ENCODE data around the gene TMPRSS2. TPM values are rescaled to one million over a fixed set of nuclear protein-coding genes. Genes with fewer than 3 reads are reported as not detected.

Gene TMPRSS2
- total and polyA plus RNA-seq, 2 donors (not counting 3 experiments of a cell fraction or from before 2014, with no cell fraction given), result not detected

DNA sequence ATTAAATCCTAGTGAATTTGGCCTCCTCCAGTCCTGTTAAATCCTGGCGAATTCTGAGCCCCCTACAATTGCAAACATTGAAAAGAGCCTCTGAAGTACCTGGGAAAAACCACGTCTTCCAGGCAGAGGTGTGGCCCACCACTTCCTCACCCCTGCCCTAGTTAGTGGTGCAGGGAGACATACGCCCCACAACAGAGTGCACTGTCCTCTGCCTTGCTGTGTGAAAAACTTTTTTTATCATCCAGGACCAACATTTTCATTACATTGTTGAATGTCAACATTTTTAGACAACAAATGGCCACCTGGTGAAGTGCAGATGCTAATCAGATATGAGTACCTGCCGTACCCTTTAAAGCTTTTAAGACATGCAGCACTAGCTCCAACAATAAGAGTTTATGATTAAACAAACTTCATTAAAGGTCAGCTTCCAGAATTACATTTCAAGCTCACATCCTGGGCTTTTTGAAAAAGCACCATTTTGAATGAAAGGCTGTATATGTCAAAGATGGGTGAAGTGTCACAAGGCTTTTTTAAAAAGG, 13.6 kb upstream of the TMPRSS2 start:
- intact Hi-C loops (cut with micrococcal nuclease) (no loop called here), dilution Hi-C loops (cut with MboI; ENCODE audit: extremely low pct_ligation_motif_present, low sequenced_read_pairs) (no loop called here)
- no peak overlapping the region for H3K4me3 ChIP-seq (replicated peaks in 1 of 3; ENCODE audit: insufficient read depth in 1 of 3, low read depth in 1 of 3, low read length in 3 of 3)
- no peaks in the 10 kb centered on the region for H3K4me1 ChIP-seq (ENCODE audit: control insufficient read depth, extremely low read depth, insufficient read depth, low read length)
- H4K20me1 ChIP-seq (replicated peaks; ENCODE audit: control insufficient read depth, extremely low read depth, insufficient read depth, low read length), result no peaks in the 10 kb centered on the region
- H3K9me3 ChIP-seq (replicated peaks; ENCODE audit: control insufficient read depth, insufficient read depth, low read length), result no peaks in the 10 kb centered on the region
- no peak overlapping the region for H3K4me2 ChIP-seq (ENCODE audit: insufficient read depth, low read length)
- no peak overlapping the region for H2AFZ ChIP-seq (ENCODE audit: low read depth, low read length)
- FAIRE-seq, result no peak
- TF ChIP-seq JUN (IDR thresholded peaks at IDR 0.05; ENCODE audit: borderline replicate concordance, insufficient read depth, insufficient read length, low read depth) (no peak), EZH2 (IDR thresholded peaks at IDR 0.05; ENCODE audit: borderline replicate concordance, low read depth, low read length, severe bottlenecking) (no peak), MYC (IDR thresholded peaks at IDR 0.05; ENCODE audit: low read depth, low read length) (no peak), POLR2A (IDR thresholded peaks at IDR 0.05; ENCODE audit: low read depth, low read length) (no peak)
- TF ChIP-seq, protein P1, sequence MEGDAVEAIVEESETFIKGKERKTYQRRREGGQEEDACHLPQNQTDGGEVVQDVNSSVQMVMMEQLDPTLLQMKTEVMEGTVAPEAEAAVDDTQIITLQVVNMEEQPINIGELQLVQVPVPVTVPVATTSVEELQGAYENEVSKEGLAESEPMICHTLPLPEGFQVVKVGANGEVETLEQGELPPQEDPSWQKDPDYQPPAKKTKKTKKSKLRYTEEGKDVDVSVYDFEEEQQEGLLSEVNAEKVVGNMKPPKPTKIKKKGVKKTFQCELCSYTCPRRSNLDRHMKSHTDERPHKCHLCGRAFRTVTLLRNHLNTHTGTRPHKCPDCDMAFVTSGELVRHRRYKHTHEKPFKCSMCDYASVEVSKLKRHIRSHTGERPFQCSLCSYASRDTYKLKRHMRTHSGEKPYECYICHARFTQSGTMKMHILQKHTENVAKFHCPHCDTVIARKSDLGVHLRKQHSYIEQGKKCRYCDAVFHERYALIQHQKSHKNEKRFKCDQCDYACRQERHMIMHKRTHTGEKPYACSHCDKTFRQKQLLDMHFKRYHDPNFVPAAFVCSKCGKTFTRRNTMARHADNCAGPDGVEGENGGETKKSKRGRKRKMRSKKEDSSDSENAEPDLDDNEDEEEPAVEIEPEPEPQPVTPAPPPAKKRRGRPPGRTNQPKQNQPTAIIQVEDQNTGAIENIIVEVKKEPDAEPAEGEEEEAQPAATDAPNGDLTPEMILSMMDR (IDR thresholded peaks at IDR 0.05; ENCODE audit: extremely low read depth in 1 of 2, insufficient read depth in 1 of 2, low read depth in 1 of 2, low read length in 2 of 2), result no peak
- H3K27ac ChIP-seq (ENCODE audit: insufficient read depth, low read depth, low read length), result no peak overlapping the region
- no peaks in the 10 kb centered on the region for H3K36me3 ChIP-seq (ENCODE audit: control insufficient read depth in 2 of 2, extremely low read depth in 1 of 2, insufficient read depth in 2 of 2, low read length in 2 of 2)
- ChIA-PET POLR2A (no interaction called here), CTCF (no interaction called here)
- no TSS peak for BruUV-seq (replicated peaks)
- no peaks in the 10 kb centered on the region for H3K9me1 ChIP-seq (replicated peaks; ENCODE audit: control insufficient read depth, extremely low read depth, insufficient read depth, low read length)
- no peak overlapping the region for H3K9ac ChIP-seq (replicated peaks; ENCODE audit: extremely low read depth, insufficient read depth, low read length)
- H3K79me2 ChIP-seq (ENCODE audit: control insufficient read depth, insufficient read depth, low read length), result no peaks in the 10 kb centered on the region
- no peak for DNase-seq (ENCODE audit: low read depth, low spot score)
- H3K27me3 ChIP-seq (ENCODE audit: control insufficient read depth in 2 of 2, insufficient read depth in 2 of 2, low read length in 2 of 2), result no peaks in the 10 kb centered on the region

Measured in endothelial cell of umbilical vein (primary cell).